K562 (cell line): ENCODE measurements around the gene SETD1B. TPM values are rescaled to one million over a fixed set of nuclear protein-coding genes. Genes with fewer than 3 reads are reported as not detected.

Experiments
- ATAC-seq: fragments of 200-7000 bp; cut with Tn5 transposase; 3 replicates; pipeline ENCODE4 v1.9.1; 2020; ENCODE audit warnings: moderate library complexity
- BruUV-seq: library from RNA; stranded (reverse); fragments of 400-500 nt; replicated peaks from 2 replicates; lab custom pipeline; 2021; lab: Mats Ljungman, UMichigan
- CTCF ChIA-PET: fragments of 300-600 bp; formaldehyde crosslinking; extraction: SDS; loops from one replicate; lab custom pipeline; 2021; ENCODE audit warnings: low intra/inter-chr PET ratio; lab: Yijun Ruan, JAX
- POLR2A ChIA-PET: fragments of 300-600, 350-650 bp; sonication (Branson Sonifier 250); formaldehyde crosslinking; extraction: SDS; loops from one replicate; lab custom pipeline; 2021; ENCODE audit warnings: antibody characterized with exemption, inconsistent platforms; lab: Yijun Ruan, JAX
- DNase-seq, 4 experiments: peaks; one replicate each; pipeline versions ENCODE4 v3.0.0 to v3.0.0-alpha.2; 2011 to 2018; ENCODE audit warnings: low spot score in 3 of 4, mixed read lengths in 3 of 4; ENCODE audit errors: extremely low read depth in 1 of 4
- FAIRE-seq: peaks from 2 replicates; lab custom pipeline; 2011; peaks lifted over from hg19 to GRCh38; lab: Jason Lieb, UNC
- H2AFZ ChIP-seq: 2 replicates; pipeline ENCODE4 v1.6.0; 2011; ENCODE audit warnings: low read depth, low read length, control low read depth, inconsistent platforms
- H3K27ac ChIP-seq: fragments of 200-600 bp; 3 replicates; pipeline ENCODE4 v1.8.0; 2011; ENCODE audit warnings: low read depth, mild to moderate bottlenecking, control low read depth, inconsistent platforms, low read length, moderate library complexity, mixed read lengths; ENCODE audit errors: extremely low read depth
- H3K27me3 ChIP-seq, 2 experiments: fragments of 300-600 bp in 1 of 2; 2 replicates in 1 of 2; 3 replicates in 1 of 2; pipeline versions ENCODE4 v1.6.0 to v1.8.0; 2011; ENCODE audit warnings: inconsistent platforms in 2 of 2, low read length in 2 of 2, mild to moderate bottlenecking in 1 of 2, mixed read lengths in 1 of 2, moderate library complexity in 1 of 2; ENCODE audit not compliant: control insufficient read depth in 2 of 2, insufficient read depth in 2 of 2
- H3K36me3 ChIP-seq: fragments of 300-600 bp; 3 replicates; pipeline ENCODE4 v1.8.0; 2011; ENCODE audit warnings: mild to moderate bottlenecking, low read length, inconsistent platforms; ENCODE audit not compliant: control insufficient read depth, insufficient read depth
- H3K4me1 ChIP-seq, 2 experiments: fragments of 200-600 bp in 1 of 2; replicated peaks in 1 of 2; 2 replicates in 1 of 2; 3 replicates in 1 of 2; pipeline versions ENCODE4 v1.5.1 to v1.8.0; 2011; ENCODE audit warnings: inconsistent platforms in 2 of 2, low read length in 2 of 2, mild to moderate bottlenecking in 1 of 2, mixed read lengths in 1 of 2, moderate library complexity in 1 of 2; ENCODE audit not compliant: control insufficient read depth in 2 of 2, insufficient read depth in 2 of 2
- H3K4me2 ChIP-seq: 2 replicates; pipeline ENCODE4 v1.6.1; 2011; ENCODE audit warnings: low read length, control low read depth, inconsistent platforms, mixed read lengths; ENCODE audit not compliant: insufficient read depth
- H3K4me3 ChIP-seq: fragments of 200-600 bp; sonication (generic), shearing (Covaris generic); 2 replicates; pipeline ENCODE4 v1.5.1; 2016; ENCODE audit warnings: control low read depth, inconsistent platforms
- H3K79me2 ChIP-seq: fragments of 200-600 bp; 3 replicates; pipeline ENCODE4 v1.8.0; 2011; ENCODE audit warnings: low read length, inconsistent platforms; ENCODE audit not compliant: control insufficient read depth, insufficient read depth
- H3K9ac ChIP-seq, 2 experiments: 2 replicates each; pipeline versions ENCODE4 v1.6.0 to v1.6.1; 2011; ENCODE audit warnings: low read depth in 2 of 2, low read length in 2 of 2, control low read depth in 1 of 2, inconsistent platforms in 1 of 2, mild to moderate bottlenecking in 1 of 2, mixed read lengths in 1 of 2; ENCODE audit not compliant: insufficient read depth in 1 of 2
- H3K9me1 ChIP-seq: one replicate; pipeline ENCODE4 v1.6.0; 2011; ENCODE audit warnings: inconsistent platforms, mild to moderate bottlenecking, low read length, moderate library complexity; ENCODE audit not compliant: control insufficient read depth, insufficient read depth
- H3K9me3 ChIP-seq: replicated peaks from 2 replicates; pipeline ENCODE4 v1.5.1; 2011; ENCODE audit warnings: low read depth, low read length, inconsistent platforms; ENCODE audit not compliant: control insufficient read depth, insufficient read depth
- H4K20me1 ChIP-seq: replicated peaks from 2 replicates; pipeline ENCODE4 v1.6.1; 2011; ENCODE audit warnings: low read length, inconsistent platforms, mixed read lengths; ENCODE audit not compliant: control insufficient read depth, insufficient read depth
- LEF1 ChIP-seq: fragments of 450-650 bp; IDR thresholded peaks from 2 replicates; pipeline ENCODE4 v1.6.1; 2016; ENCODE audit warnings: mild to moderate bottlenecking
- NR4A1 ChIP-seq, 2 experiments: fragments of 250-450 bp in 1 of 2; fragments of 450-650 bp in 1 of 2; sonication (Bioruptor Pico) in 1 of 2; IDR thresholded peaks; 2 replicates each; pipeline versions ENCODE4 v1.4.0 to v1.6.1; 2016 to 2020; ENCODE audit warnings: mild to moderate bottlenecking in 2 of 2, missing compliant biosample characterization in 1 of 2, missing genetic modification characterization in 1 of 2, moderate library complexity in 1 of 2
- TBP ChIP-seq: optimal IDR thresholded peaks from 2 replicates; pipeline ENCODE3; 2011; ENCODE audit warnings: low read depth, low read length, improper control_type of control experiment
- ZNF324 ChIP-seq: fragments of 250-450 bp; sonication (Bioruptor Pico); IDR thresholded peaks from 2 replicates; pipeline ENCODE4 v1.4.0; 2020; ENCODE audit warnings: mild to moderate bottlenecking
- ZNF551 ChIP-seq: fragments of 250-450 bp; sonication (Bioruptor Pico); IDR thresholded peaks from 2 replicates; pipeline ENCODE4 v1.5.0; 2021; ENCODE audit warnings: mild to moderate bottlenecking, moderate library complexity
- WGBS: fragments of 100-300 bp; shearing (Covaris generic); methylation state at CpG from one replicate; pipeline ENCODE4 v1.1.6; 2016; ENCODE audit warnings: low coverage, mixed read lengths; ENCODE audit not compliant: insufficient coverage; ENCODE audit errors: missing lambda C conversion rate; 5-methylcytosine and 5-hydroxymethylcytosine counted together
- in situ Hi-C: fragments of 300-500 bp; cut with MboI; formaldehyde crosslinking; loops from 4 replicates; pipeline ENCODE4 v1.15.0; 2018; ENCODE audit warnings: inconsistent platforms, mixed read lengths
- intact Hi-C: fragments of 100-400 bp; cut with micrococcal nuclease; formaldehyde crosslinking; loops from 2 replicates; pipeline ENCODE4 v1.14.2; 2022
- polyA plus RNA-seq, 8 experiments: library from polyadenylated mRNA; depleted of rRNA in 4 of 8; stranded (reverse) in 5 of 8; unstranded in 3 of 8; fragments of >200 nt; fragmentation: Nextera tagmentation in 2 of 8; fragmentation: Illumina TruSeq in 1 of 8; extraction: Ambion mirVana in 2 of 8; extraction: Trizol in 1 of 8; gene quantifications; 2 replicates each; pipeline versions ENCODE4 v1.2.1 to v1.2.3, GENCODE V29; 2011 to 2014; ENCODE audit warnings: inconsistent platforms in 1 of 8, missing spikeins in 1 of 8
- total RNA-seq, 7 experiments: library from RNA; depleted of rRNA in 6 of 7; stranded (reverse); fragments of >200 nt in 6 of 7; fragmentation: Illumina TruSeq in 2 of 7; extraction: Trizol in 2 of 7; gene quantifications; 2 replicates each; pipeline versions ENCODE4 v1.2.1 to v1.2.3, GENCODE V29; 2011 to 2021; ENCODE audit warnings: low replicate concordance in 1 of 7

Gene SETD1B
- total and polyA plus RNA-seq, 9 of the 15 experiments (the other 6 are each of a cell fraction or from before 2014, with no cell fraction given) = 0.48 to 26.6 (median 2.3) TPM

DNA sequence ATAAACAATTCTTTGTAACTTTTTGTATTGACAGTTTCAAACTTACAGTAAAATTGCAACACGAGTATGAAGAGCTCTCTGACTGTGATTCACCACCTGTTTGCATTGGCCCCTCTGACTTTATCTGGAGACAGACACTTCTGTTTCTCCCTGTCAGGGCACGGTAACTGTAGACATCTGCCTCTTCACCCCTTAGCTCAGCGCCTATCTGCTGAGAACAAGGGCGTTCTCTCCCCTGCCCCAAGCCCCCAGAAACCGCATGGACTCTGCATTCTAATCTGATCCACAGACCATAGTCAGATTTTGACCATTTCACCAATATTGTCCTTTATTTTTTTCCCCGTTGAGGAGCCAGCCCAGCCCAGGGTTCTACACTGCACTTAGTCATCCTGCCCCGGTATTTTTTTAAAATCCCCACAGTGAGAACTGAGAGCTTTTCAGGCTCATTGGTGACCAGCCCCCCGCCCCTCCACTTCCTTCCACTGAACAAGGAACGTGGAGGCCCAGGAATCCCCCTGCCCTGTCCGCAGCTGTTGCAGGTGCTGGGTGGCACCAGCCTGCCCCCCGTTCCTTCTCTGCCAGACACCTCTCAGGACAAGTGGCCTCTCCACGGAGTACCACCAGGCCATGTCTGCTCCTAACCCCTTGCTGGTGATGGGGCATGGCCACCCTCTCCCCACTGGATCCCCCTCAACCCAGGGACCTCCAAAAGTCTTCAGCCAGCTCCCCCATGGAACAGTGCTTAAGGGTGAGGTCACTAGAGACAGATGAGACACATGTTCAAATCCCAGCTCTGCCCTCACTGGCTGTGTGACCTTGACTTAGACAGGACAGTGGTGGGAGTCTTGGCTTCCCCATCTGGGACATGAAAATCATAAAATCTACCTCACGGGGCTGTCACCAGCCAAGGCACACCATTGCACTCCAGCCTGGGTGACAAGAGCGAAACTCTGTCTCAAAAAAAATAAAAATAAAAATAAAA lies 21.5 kb upstream of the SETD1B start (continued):
- no peak for TF ChIP-seq NR4A1 (CRISPR knock-in tag; IDR thresholded peaks at IDR 0.05)
- TF ChIP-seq NR4A1 (tag; IDR thresholded peaks at IDR 0.05) = no peak
- TF ChIP-seq ZNF324 = no peak
- TF ChIP-seq, all 486 proteins: peak for 51

DNA sequence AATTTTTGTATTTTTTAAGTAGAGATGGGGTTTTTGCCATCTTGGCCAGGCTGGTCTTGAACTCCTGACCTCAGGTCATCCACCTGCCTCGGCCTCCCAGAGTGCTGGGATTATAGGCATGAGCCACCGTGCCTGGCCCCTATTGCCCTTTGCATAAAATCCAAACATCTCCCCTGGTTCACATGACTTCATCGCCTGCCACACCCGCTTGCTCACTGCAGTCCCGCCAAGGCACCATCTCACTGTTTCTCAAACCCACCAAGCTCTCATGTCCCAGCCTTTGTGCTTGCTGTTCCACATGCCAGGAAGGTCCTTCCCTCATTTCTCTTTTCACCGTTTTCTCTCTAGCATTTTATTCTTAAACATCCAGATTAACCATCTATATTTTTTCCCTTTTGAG lies 20.0 kb upstream of the SETD1B start:
- POLR2A ChIA-PET = interaction anchor here (0.7 to 3.8 kb wide), 2 partner anchors 11 to 12 kb away, joined by 3 to 16 read pairs; partner anchors contain the start of gene RHOF
- intact Hi-C loops = no loop called here
- H3K9me3 ChIP-seq = no peaks in the 10 kb centered on the region
- peaks cover 15 to 36% of the 10 kb centered on the region in 2 experiments for H3K4me1 ChIP-seq
- H3K27me3 ChIP-seq = no peaks in the 10 kb centered on the region
- peaks cover 3% of the 10 kb centered on the region for H3K9me1 ChIP-seq
- in situ Hi-C loops = no loop called here
- no peak overlapping the region for H3K4me2 ChIP-seq
- FAIRE-seq (no peak), ATAC-seq (no peak), DNase-seq (no peak)
- no peaks in the 10 kb centered on the region for H3K79me2 ChIP-seq
- BruUV-seq = no TSS peak
- H3K36me3 ChIP-seq = peaks cover 9% of the 10 kb centered on the region; the same call in 1 of the 3 replicates
- CTCF ChIA-PET = interaction anchor here (0.6 kb wide), 1 partner anchor 11 kb away, joined by 4 read pairs; no protein-coding TSS in a partner anchor
- WGBS = 30% methylated on average over 6 of the region's 6 CpGs
- no peak overlapping the region for H3K27ac ChIP-seq
- no peak overlapping the region for H2AFZ ChIP-seq
- TF ChIP-seq LEF1 (no peak), TBP (peak; percentile 14), ZNF551 (no peak)
- H3K9ac ChIP-seq = no peak overlapping the region
- H3K4me3 ChIP-seq = no peak overlapping the region
- peaks cover 23% of the 10 kb centered on the region for H4K20me1 ChIP-seq
